Upper lobe of left lung (tissue), 4 donors: Measurements from ENCODE around the gene FAM53B.
A peak's percentile ranks its signal among the peaks of the same experiment; 100 is the strongest.

ENCODE experiments used
- CTCF ChIP-seq, 6 experiments: fragments of 450-650 bp in 4 of 6; fragments of 200-600 bp in 2 of 6; sonication (generic) in 2 of 6; IDR thresholded peaks; one replicate each; pipeline ENCODE4 v1.5.1; 2016 to 2019; ENCODE audit warnings: antibody characterized with exemption in 6 of 6
- EP300 ChIP-seq, 4 donors: sonication (generic); formaldehyde crosslinking; IDR thresholded peaks; one replicate each; pipeline ENCODE4 v1.5.1; 2017; ENCODE audit warnings: antibody characterized with exemption in 4 of 4, control low read depth in 2 of 4
- POLR2A ChIP-seq, 4 donors: fragments of 450-650 bp; IDR thresholded peaks; one replicate each; pipeline ENCODE4 v1.5.1; 2016 to 2017; ENCODE audit warnings: antibody characterized with exemption in 4 of 4, mild to moderate bottlenecking in 2 of 4
- POLR2AphosphoS5 ChIP-seq, 2 donors: sonication (generic); formaldehyde crosslinking; IDR thresholded peaks; one replicate each; pipeline ENCODE4 v1.5.1; 2017; ENCODE audit warnings: antibody characterized with exemption in 2 of 2

GRCh38 chr10:124640538-124641231 is 103.5 kb downstream of the FAM53B start:
- TF ChIP-seq POLR2AphosphoS5 (IDR thresholded peaks at IDR 0.05) = peak in 1 of 2 donors; percentile 34
- no peak for TF ChIP-seq EP300 (IDR thresholded peaks at IDR 0.05)
- TF ChIP-seq CTCF (IDR thresholded peaks at IDR 0.05) = no peak
- no peak for TF ChIP-seq POLR2A (IDR thresholded peaks at IDR 0.05)
